Subcutaneous abdominal adipose tissue (tissue), 5 donors: Measurements from ENCODE around the gene WDR90.

ENCODE experiments used
- H3K27ac ChIP-seq: one replicate; pipeline ENCODE4 v1.7.0; 2013; ENCODE audit warnings: low read depth, mild to moderate bottlenecking, inconsistent platforms, low read length, moderate library complexity
- H3K27me3 ChIP-seq, 5 donors: one replicate each; pipeline ENCODE4 v1.7.0; 2013; ENCODE audit warnings: low read length in 5 of 5, inconsistent platforms in 1 of 5; ENCODE audit not compliant: control insufficient read depth in 5 of 5, insufficient read depth in 4 of 5
- H3K36me3 ChIP-seq, 5 donors: one replicate each; pipeline ENCODE4 v1.7.0; 2013; ENCODE audit warnings: low read length in 5 of 5; ENCODE audit not compliant: control insufficient read depth in 5 of 5, insufficient read depth in 5 of 5
- H3K4me1 ChIP-seq, 5 donors: one replicate each; pipeline ENCODE4 v1.7.0; 2013; ENCODE audit warnings: low read length in 5 of 5, mild to moderate bottlenecking in 3 of 5, moderate library complexity in 1 of 5; ENCODE audit not compliant: control insufficient read depth in 5 of 5, insufficient read depth in 5 of 5
- H3K4me3 ChIP-seq, 5 donors: one replicate each; pipeline ENCODE4 v1.7.0; 2013; ENCODE audit warnings: low read length in 5 of 5, low read depth in 1 of 5
- H3K9ac ChIP-seq, 5 donors: one replicate each; pipeline ENCODE4 v1.7.0; 2013; ENCODE audit warnings: low read length in 5 of 5, mild to moderate bottlenecking in 4 of 5, moderate library complexity in 3 of 5
- H3K9me3 ChIP-seq, 5 donors: one replicate each; pipeline ENCODE4 v1.7.0; 2013; ENCODE audit warnings: low read length in 5 of 5; ENCODE audit not compliant: control insufficient read depth in 5 of 5
- donor health status: healthy.
- donor health status: healthy.
- donor health status: healthy.
- donor health status: healthy.
- donor health status: healthy.

The WDR90 gene

DNA sequence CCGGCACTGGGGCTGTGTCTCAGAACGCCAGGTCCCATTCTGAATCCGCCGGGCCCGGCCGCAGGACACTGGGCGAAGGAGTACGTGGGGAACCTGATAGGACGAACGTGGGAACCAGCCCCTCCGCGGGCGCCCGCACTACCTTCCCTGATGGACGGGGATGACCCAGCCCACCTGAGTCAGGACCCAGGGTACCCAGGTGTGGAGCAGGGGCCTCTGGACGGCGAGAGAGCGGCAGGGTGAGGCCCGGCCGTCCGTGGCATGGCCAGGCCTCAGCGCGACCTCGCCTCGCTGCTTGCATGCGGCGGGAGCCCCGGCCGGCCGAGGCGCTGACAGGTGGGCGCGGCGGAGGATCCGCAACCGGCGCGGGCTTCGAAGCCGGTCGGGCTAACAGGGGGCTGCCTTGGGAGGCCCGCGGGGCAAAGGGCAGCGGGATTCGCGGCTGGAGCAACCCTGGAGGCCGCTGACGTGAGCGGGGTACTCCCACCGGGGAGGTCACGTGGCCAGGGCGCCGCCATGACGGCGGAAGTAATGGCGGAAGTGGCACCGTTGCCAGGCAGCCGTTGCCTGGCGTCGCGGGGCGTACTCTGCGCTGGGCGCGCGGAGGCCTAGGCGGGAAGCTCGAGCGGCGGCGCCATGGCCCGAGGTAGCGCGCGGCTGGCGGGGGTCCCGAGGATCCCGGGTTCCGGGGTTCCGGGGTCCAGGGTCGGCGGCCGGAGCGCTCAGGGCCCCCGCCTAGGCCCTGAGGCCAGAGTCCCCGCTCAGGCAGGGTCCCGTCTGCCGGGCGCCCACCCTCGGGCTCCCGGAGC, at the start of gene WDR90:
TSS of gene WDR90 (plus strand) at position 585 of the 809 bp plus-strand sequence. CDS start at position 637, 52 bp downstream.
- peaks cover 0 to 9% (median 8%) of the 10 kb centered on the region in 5 donors for H3K36me3 ChIP-seq
- peaks cover 0 to 52% (median 44%) of the 10 kb centered on the region in 5 donors for H3K4me1 ChIP-seq
- H3K9me3 ChIP-seq: no peaks in the 10 kb centered on the region
- H3K27ac ChIP-seq: peak within 1 kb of the TSS; percentile 64
- H3K9ac ChIP-seq: peak within 1 kb of the TSS; percentile 62 to 81 (median 77)
- peak within 1 kb of the TSS; percentile 67 to 74 (median 69) for H3K4me3 ChIP-seq
- H3K27me3 ChIP-seq: no peaks in the 10 kb centered on the region

DNA sequence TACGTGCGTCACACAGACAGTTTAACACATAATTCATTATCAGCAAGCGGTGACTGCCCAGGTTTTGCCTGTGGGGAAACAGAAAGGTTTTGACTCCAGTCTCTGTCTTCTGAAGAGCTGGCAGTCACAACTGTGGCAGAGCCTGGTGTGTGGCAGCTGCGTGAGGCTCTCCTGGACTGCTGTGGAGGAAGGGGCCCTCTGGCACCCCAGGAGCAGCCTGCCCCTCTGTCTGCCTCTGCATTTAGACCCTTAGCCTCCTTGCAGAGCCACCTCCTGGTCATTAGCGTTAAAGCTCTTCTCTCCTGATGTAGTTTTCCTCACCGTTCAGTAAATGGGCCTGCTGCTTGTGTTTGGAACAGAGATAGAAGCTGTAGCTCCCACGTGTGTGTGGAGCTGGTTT, 48.4 kb upstream of the WDR90 start:
- Histone ChIP-seq H3K36me3 (peaks cover 0 to 24% (median 12%) of the 10 kb centered on the region in 5 donors), H3K4me1 (no peaks in the 10 kb centered on the region), H3K27me3 (no peaks in the 10 kb centered on the region), H3K9ac (no peak overlapping the region), H3K4me3 (no peak overlapping the region), H3K27ac (no peak overlapping the region), H3K9me3 (peaks cover 0 to 6% (median 0%) of the 10 kb centered on the region in 5 donors)

DNA sequence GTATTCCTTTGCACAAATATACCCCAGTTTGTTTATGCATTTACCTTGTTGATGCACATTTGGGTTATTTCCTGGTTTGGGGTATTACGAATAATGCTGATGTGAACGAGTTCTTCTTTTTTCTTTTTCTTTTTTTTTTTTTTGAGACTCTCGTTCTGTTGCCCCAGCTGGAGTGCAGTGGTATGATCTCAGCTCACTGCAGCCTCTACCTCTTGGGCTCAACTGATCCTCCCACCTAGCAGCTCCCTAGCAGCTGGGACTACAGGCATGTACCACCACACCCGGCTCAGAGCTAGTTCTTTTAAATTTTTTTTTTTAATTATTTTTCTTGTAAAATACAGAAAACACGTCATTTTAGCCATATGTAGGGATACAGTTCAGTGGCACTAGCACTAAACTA, 45.2 kb upstream of the WDR90 start:
- Histone ChIP-seq H3K4me1 (no peaks in the 10 kb centered on the region), H3K27me3 (no peaks in the 10 kb centered on the region), H3K36me3 (peaks cover 0 to 12% (median 5%) of the 10 kb centered on the region in 5 donors), H3K9me3 (peaks cover 0 to 6% (median 0%) of the 10 kb centered on the region in 5 donors), H3K9ac (no peak overlapping the region), H3K4me3 (no peak overlapping the region), H3K27ac (no peak overlapping the region)

GRCh38 chr16:606656-607307, 42.4 kb upstream of the WDR90 start:
- no peaks in the 10 kb centered on the region for H3K36me3 ChIP-seq
- H3K4me3 ChIP-seq: no peak overlapping the region
- H3K9ac ChIP-seq: no peak overlapping the region
- peaks cover 0 to 6% (median 0%) of the 10 kb centered on the region in 5 donors for H3K9me3 ChIP-seq
- H3K4me1 ChIP-seq: peaks cover 0 to 4% (median 0%) of the 10 kb centered on the region in 5 donors
- no peak overlapping the region for H3K27ac ChIP-seq
- H3K27me3 ChIP-seq: no peaks in the 10 kb centered on the region

DNA sequence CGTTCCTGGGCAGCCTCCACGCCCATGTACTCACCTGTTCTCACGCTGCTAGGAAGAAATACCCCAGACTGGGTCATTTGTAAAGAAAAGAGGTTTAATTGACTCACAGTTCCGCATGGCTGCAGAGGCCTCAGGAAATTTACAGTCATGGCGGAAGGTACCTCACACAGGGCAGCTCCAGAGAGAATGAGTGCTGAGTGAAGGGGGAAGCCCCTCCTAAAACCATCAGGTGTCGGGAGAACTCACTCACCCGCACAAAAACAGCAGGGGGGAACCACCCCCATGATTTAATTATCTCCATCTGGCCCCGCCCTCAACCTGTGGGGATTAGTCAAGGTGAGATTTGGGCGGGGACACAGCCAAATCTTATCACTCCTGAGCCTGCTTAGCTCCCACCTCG, 41.1 kb upstream of the WDR90 start:
- H3K36me3 ChIP-seq: no peaks in the 10 kb centered on the region
- H3K9me3 ChIP-seq: peaks cover 0 to 6% (median 0%) of the 10 kb centered on the region in 5 donors
- H3K27ac ChIP-seq: no peak overlapping the region
- no peak overlapping the region for H3K4me3 ChIP-seq
- no peak overlapping the region for H3K9ac ChIP-seq
- no peaks in the 10 kb centered on the region for H3K27me3 ChIP-seq
- peaks cover 0 to 4% (median 0%) of the 10 kb centered on the region in 5 donors for H3K4me1 ChIP-seq

- Histone ChIP-seq H3K9me3 (peaks cover 0 to 6% (median 0%) of the 10 kb centered on the region in 5 donors), H3K27ac (no peak overlapping the region), H3K36me3 (peaks cover 0 to 5% (median 4%) of the 10 kb centered on the region in 5 donors), H3K9ac (no peak overlapping the region), H3K27me3 (no peaks in the 10 kb centered on the region), H3K4me3 (no peak overlapping the region), H3K4me1 (peaks cover 0 to 4% (median 0%) of the 10 kb centered on the region in 5 donors)
Observed at GRCh38 chr16:609316-609715, 39.8 kb upstream of the WDR90 start.

DNA sequence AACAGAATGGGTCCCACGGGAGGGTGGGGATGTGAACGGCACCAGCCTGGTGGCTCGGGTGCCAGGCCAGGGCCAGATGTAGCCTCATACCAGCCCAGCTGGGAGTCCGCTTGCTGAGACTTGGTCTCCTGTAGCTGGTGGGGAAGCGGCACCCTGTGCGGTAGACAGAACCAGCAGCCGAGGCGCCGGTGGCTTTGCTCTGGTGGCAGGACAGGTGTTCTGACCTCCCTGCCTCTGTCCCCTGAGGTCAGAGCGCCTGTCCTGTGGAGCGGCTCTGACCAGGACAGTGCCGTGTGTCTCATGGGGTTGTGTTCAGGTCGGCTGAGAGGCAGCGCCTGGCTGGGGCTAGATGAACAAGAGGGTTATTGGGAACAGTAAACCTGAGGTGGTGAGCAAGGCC, 39.2 kb upstream of the WDR90 start:
- Histone ChIP-seq H3K4me1 (peaks cover 0 to 4% (median 0%) of the 10 kb centered on the region in 5 donors), H3K27ac (no peak overlapping the region), H3K4me3 (no peak overlapping the region), H3K9ac (no peak overlapping the region), H3K36me3 (peaks cover 0 to 11% (median 4%) of the 10 kb centered on the region in 5 donors), H3K27me3 (no peaks in the 10 kb centered on the region), H3K9me3 (peaks cover 0 to 4% (median 0%) of the 10 kb centered on the region in 5 donors)

DNA sequence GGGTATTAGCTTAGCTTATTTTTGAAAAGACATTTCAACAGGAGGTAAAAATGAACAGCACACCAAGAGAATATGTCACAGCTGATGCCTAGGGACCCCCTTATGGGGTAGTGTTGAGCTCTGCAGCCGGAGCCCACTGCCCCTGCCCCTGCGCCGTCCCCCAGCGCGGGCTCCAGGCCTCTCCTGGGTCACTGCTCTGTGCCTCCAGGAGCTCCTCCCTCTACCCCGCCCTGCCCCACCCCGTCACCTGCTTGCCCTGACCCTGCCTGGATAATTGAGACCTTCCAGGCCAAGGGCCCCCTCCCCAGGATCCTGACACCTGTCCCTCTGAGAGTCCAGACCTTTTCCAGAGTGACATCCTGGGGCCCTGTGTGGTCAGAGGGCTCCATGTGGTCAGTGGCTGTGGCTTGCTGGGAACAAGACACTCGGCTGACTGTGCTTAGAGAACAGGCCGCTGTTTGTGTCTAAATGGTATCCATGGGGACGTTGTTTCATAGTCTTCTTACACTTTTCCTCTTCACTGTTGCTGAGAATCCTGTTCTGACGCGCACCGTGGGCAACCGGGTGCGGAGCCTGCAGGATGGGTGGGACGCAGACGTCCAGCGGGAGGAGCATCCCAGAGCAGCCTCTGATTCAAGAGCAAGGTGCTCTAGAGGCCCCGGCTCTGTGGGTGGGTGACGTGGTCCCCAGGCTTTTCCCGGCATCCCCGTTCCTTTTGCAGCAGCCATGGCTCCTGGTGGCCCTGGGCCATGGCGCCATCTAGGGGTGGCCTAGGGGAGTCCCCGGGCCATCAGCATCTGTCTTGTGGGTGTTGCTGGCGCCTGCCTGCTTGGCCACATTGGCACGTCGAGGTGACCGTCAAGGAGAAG, 38.4 kb upstream of the WDR90 start:
- Histone ChIP-seq H3K36me3 (peaks cover 0 to 11% (median 4%) of the 10 kb centered on the region in 5 donors), H3K9ac (no peak overlapping the region), H3K27ac (no peak overlapping the region), H3K4me1 (peaks cover 0 to 4% (median 0%) of the 10 kb centered on the region in 5 donors), H3K4me3 (no peak overlapping the region), H3K9me3 (no peaks in the 10 kb centered on the region), H3K27me3 (no peaks in the 10 kb centered on the region)

GRCh38 chr16:615122-615521, 34.0 kb upstream of the WDR90 start:
- Histone ChIP-seq H3K4me3 (no peak overlapping the region), H3K9me3 (no peaks in the 10 kb centered on the region), H3K4me1 (peaks cover 0 to 7% (median 0%) of the 10 kb centered on the region in 5 donors), H3K27ac (no peak overlapping the region), H3K9ac (no peak overlapping the region), H3K36me3 (peaks cover 0 to 16% (median 8%) of the 10 kb centered on the region in 5 donors), H3K27me3 (no peaks in the 10 kb centered on the region)
